NCI-H774 (cell line): ENCODE results near the gene RWDD3.

Experiments used
- DNase-seq: peaks from one replicate; lab custom pipeline; 2025; lab: John Stamatoyannopoulos, UW

Gene RWDD3

DNA sequence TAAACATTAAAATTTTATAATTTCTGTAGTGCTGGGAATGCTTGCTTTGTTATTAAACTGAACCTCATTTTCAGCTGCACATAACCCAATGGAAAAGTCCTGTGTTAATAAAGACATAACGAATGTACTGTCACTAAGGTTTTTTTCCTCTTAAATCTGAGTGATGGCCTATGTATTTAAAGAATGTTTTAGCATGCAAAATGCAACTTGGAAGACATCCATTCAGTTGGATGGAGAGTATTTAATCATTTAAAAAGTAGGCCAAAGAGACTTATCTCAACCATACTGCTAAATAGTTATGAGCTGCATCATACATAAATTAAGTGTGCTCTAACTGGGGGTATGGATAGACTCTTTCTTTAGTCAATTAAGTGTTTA, 48.5 kb downstream of the RWDD3 start:
- DNase-seq, result no peak

DNA sequence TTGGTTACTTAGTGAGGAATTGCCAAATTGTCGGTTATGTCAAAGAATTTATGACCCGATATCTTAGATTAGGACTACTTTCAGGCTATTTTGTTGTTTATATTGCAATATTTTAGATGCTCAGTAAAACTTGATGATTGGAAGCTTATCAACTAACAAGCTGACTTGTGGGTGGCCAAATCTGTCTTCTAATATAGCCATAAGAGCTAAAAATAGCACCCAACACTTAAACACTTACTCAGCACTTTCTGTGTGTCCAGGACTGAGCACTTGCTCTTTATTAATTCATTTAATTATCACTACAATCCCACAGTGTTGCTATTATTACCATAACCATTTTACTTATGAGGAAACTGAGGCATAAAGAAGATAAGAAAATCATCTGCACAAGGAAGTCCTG, 50.4 kb downstream of the RWDD3 start:
- DNase-seq, result no peak

DNA sequence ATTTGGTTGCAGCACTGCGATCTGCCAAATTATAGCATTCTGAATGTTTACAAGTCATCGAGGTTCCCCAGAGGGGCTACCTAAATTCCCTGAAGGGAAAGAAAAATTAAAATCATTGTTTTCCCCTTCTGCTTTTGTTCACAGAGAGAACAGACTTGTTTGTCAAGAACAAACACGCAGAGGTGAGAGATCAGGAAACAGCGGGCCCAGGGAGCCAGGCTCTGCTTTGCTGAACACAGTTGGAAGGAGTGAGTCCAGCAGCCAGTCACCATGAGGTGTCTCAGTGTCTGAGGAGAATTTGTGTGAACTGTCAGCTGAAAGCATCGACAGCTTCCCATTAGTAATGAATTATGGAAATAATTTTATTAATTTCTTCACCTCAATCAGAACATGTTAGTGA, 52.5 kb downstream of the RWDD3 start:
- peak; percentile 47 for DNase-seq

DNA sequence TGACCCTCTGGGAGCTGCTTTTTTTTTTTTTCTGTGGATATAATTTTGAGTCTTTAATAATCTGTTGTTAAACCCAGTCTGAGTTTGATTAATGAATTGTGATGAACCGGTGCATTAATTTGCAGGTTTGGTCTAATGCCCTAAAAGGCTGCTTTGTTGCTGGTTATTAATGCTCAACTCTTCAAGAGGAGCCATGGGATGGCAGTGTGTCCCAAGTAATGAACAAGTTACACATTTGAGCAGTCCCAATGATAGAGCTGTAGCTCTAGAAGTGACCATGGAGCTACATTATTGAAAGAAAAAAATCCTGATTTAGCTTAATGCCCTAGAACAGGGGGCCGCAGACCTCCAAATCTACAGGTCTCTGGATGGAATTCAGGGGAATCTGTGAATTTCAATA, 53.1 kb downstream of the RWDD3 start:
- peak; percentile 24 for DNase-seq

DNA sequence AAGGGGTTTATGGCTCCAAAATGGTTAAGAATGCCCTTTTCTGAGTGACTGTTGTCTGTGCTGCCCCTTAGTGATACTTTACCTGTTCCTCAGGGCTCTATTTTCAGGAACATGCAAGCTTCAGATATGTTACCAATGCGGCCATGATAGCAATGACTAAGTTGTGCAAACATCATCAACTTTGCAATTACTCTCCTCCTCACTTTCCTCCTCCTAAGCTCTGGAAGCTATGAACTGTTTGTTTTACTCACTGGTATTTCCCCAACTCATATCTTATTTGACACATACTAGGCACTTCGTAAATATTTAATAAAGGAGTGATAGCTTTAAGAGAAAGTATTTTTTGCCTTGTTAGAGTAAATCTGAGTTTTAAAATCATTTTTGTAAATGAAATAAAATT, 53.8 kb downstream of the RWDD3 start:
- DNase-seq, result no peak
